HG03196 (cell line): ENCODE measurements around the gene RAD51B.
A peak's percentile ranks its signal among the peaks of the same experiment; 100 is the strongest.
"Not testable (repeated sequence)": the region's sequence is repeated elsewhere in the genome, so short reads cannot be mapped to it uniquely, and the experiment has no call there.

Experiments
- ATAC-seq: cut with Tn5 transposase; IDR thresholded peaks from one replicate; pipeline ENCODE4 v1.9.1; 2021; ENCODE audit not compliant: unreplicated experiment

Gene RAD51B

GRCh38 chr14:68166731-68167382 is 347.3 kb downstream of the RAD51B start:
- no peak for ATAC-seq

- no peak for ATAC-seq
Observed at GRCh38 chr14:68167383-68168087, 348.0 kb downstream of the RAD51B start.

GRCh38 chr14:68168460-68169109 is 349.0 kb downstream of the RAD51B start:
- no peak for ATAC-seq

DNA sequence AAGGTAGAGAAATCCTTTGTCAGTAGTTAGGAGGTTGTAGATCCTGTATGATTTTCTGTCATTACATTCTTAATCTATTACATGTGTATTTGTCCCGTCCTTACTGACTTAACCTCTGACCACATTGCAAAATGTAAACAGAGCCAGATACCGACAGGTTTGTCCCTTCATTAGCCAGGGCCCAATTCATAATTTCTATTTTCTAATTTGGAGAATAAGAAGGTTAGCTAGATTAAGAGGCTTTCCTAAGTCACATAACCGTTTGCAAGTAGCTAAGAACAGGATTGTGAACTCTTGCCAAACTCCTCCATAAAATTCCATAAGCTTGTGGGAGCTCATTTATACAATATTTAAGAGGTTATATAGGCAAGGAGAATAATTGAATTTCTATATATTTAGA is 352.6 kb downstream of the RAD51B start:
- no peak for ATAC-seq

DNA sequence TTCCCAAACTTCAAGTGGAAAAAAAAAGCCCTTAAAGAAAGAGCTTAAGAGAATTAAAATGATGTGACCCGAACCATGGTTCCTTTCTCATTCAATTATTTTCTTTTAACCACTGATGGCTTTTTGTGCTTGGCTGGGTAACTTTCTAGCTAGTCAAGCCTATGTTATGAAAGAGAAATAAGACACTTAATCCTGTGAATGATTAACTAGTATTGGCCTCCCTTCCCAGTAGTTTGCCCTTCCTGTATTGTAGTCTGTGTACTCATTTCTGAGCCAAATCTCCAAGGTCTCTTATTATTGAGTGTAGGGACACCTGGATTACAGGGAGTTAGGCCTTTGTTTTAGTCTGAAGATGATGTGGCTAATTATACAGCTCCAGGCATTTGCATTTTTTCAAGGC is 353.0 kb downstream of the RAD51B start:
- peak; percentile 62 for ATAC-seq

- ATAC-seq, result no peak
Observed at GRCh38 chr14:68173227-68173972, 353.8 kb downstream of the RAD51B start.

DNA sequence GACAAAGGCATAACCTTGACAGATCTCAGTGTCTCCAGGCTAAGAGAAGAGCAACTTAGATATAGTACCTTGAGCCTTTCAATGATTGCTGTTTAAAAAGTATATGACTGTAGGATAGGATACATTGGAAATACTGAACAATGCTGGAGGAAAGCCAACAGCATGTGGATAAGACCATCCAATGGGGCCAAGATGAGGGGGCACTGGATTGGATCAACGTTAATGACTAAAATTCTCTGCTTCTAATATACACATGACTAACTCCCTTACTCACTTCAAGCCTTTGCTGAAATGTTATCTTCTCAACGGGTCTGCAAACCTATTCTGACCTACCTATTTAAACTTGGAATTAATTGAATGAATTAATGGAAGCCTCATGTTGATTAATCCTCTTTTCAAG is 354.9 kb downstream of the RAD51B start:
- no peak for ATAC-seq

DNA sequence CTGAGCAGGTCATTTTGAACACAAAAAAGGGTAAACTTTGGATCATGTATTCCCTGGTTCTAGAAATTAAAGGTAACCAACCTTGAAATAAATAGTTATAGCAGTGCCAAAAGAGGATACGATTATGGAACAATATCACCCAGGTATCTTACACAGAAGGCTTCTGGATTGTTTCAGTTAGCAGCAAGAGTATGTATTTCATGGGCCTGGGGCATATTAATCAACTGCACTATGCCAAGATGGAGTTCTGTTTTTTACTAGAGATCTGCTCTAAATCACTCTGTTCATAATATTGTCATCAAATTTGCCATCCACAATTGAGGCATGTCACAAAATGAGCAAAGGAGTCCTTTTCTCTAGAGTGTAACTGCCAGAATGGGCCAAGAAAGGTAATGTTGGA is 357.1 kb downstream of the RAD51B start:
- no peak for ATAC-seq

GRCh38 chr14:68177728-68178127 is 358.1 kb downstream of the RAD51B start:
- no peak for ATAC-seq

GRCh38 chr14:68178282-68178681 is 358.7 kb downstream of the RAD51B start:
- no peak for ATAC-seq

- no peak for ATAC-seq
Observed at GRCh38 chr14:68181519-68182326, 362.1 kb downstream of the RAD51B start.

GRCh38 chr14:68182492-68182891 is 362.9 kb downstream of the RAD51B start:
- ATAC-seq, result peak; percentile 69

- not testable (repeated sequence) for ATAC-seq
Observed at GRCh38 chr14:68186500-68187276, 367.1 kb downstream of the RAD51B start.

- ATAC-seq, result no peak
Observed at GRCh38 chr14:68188174-68188573, 368.6 kb downstream of the RAD51B start.

DNA sequence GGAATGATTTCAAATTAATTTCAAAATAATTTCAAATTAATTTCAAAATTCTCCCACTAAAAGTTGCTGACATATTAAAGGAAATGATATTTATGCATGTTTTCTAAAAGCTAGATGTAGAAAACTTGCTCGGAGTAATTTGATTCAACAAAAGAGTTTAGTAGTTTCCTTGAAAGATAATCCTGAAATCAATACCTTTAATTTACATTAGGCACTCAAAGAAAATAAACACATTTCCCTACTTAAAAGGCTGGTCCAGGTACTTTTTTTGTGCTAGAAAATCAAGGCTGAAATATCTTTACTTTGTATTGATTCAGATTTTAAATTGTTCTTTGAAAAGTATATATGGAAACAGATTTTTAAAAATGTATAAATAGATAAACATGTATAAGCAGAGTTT is 370.5 kb downstream of the RAD51B start:
- ATAC-seq, result no peak

GRCh38 chr14:68191567-68192321 is 372.2 kb downstream of the RAD51B start:
- no peak for ATAC-seq

GRCh38 chr14:68192935-68193334 is 373.4 kb downstream of the RAD51B start:
- ATAC-seq, result no peak

- no peak for ATAC-seq
Observed at GRCh38 chr14:68193970-68194681, 374.5 kb downstream of the RAD51B start.

- ATAC-seq, result no peak
Observed at GRCh38 chr14:68195126-68195525, 375.5 kb downstream of the RAD51B start.
